ENCODE measurements around the gene ERICH3. TPM values are rescaled to one million over a fixed set of nuclear protein-coding genes. Genes with fewer than 3 reads are reported as not detected.

The ERICH3 gene
- not detected for total RNA-seq

- ATAC-seq: no peak
These were observed at the start of gene ERICH3 for GRCh38 chr1:74673351-74674111. TSS of gene ERICH3 (minus strand) at chr1:74673792. CDS start at chr1:74673519, 273 bp downstream.

- no peak for ATAC-seq
These were observed 44.0 kb upstream of the ERICH3 start for GRCh38 chr1:74717626-74718025.

GRCh38 chr1:74716822-74717221 is 43.2 kb upstream of the ERICH3 start:
- no peak for ATAC-seq

- no peak for ATAC-seq
These were observed 42.2 kb upstream of the ERICH3 start for GRCh38 chr1:74715806-74716205.

GRCh38 chr1:74715236-74715502 is 41.6 kb upstream of the ERICH3 start:
- no peak for ATAC-seq

GRCh38 chr1:74714429-74715235 is 41.0 kb upstream of the ERICH3 start:
- no peak for ATAC-seq

GRCh38 chr1:74713849-74714248 is 40.3 kb upstream of the ERICH3 start:
- ATAC-seq: no peak

- no peak for ATAC-seq
These were observed 39.3 kb upstream of the ERICH3 start for GRCh38 chr1:74712881-74713280.

GRCh38 chr1:74703386-74704182 is 30.0 kb upstream of the ERICH3 start:
- no peak for ATAC-seq

GRCh38 chr1:74699331-74699730 is 25.7 kb upstream of the ERICH3 start:
- no peak for ATAC-seq

- no peak for ATAC-seq
These were observed 24.2 kb upstream of the ERICH3 start for GRCh38 chr1:74697832-74698231.

GRCh38 chr1:74693473-74693872 is 19.9 kb upstream of the ERICH3 start:
- ATAC-seq: peak; percentile 52

GRCh38 chr1:74690909-74691308 is 17.3 kb upstream of the ERICH3 start:
- no peak for ATAC-seq

- ATAC-seq: no peak
These were observed 16.7 kb upstream of the ERICH3 start for GRCh38 chr1:74690364-74690696.

GRCh38 chr1:74689621-74690363 is 16.2 kb upstream of the ERICH3 start:
- ATAC-seq: peak; percentile 52

- no peak for ATAC-seq
These were observed 13.3 kb upstream of the ERICH3 start for GRCh38 chr1:74686928-74687327.

- no peak for ATAC-seq
These were observed 10.7 kb upstream of the ERICH3 start for GRCh38 chr1:74684301-74684700.

- ATAC-seq: no peak
These were observed 10.1 kb upstream of the ERICH3 start for GRCh38 chr1:74683656-74684055.

- no peak for ATAC-seq
These were observed 8.3 kb upstream of the ERICH3 start for GRCh38 chr1:74681851-74682250.

GRCh38 chr1:74681449-74681848 is 7.9 kb upstream of the ERICH3 start:
- ATAC-seq: no peak

- ATAC-seq: no peak
These were observed 7.4 kb upstream of the ERICH3 start for GRCh38 chr1:74681001-74681400.

GRCh38 chr1:74679811-74680210 is 6.2 kb upstream of the ERICH3 start:
- no peak for ATAC-seq

GRCh38 chr1:74677926-74678325 is 4.3 kb upstream of the ERICH3 start:
- no peak for ATAC-seq

All from esophagus mucosa (tissue), 1 donor.